MCF 10A (cell line): ENCODE measurements around the gene CDKN1A. TPM values are rescaled to one million over a fixed set of nuclear protein-coding genes. Genes with fewer than 3 reads are reported as not detected.

ENCODE experiments used
- BruUV-seq: library from RNA; stranded (reverse); fragments of 400-500 nt; replicated peaks from 2 replicates; lab custom pipeline; 2021; lab: Mats Ljungman, UMichigan
- CTCF ChIA-PET: fragments of 300-600 bp; sonication (Branson Sonifier 250); formaldehyde crosslinking; extraction: SDS; loops from one replicate; lab custom pipeline; 2021; ENCODE audit warnings: antibody characterized with exemption, inconsistent platforms; lab: Yijun Ruan, JAX
- POLR2A ChIA-PET: fragments of 300-600, 350-650 bp; sonication (Branson Sonifier 250); formaldehyde crosslinking; extraction: SDS; loops from one replicate; lab custom pipeline; 2020; ENCODE audit warnings: antibody characterized with exemption, inconsistent platforms; lab: Yijun Ruan, JAX
- DNase-seq: peaks from one replicate; pipeline ENCODE4 v3.0.0-alpha.2; 2018; ENCODE audit not compliant: unreplicated experiment
- H3K27ac Mint-ChIP-seq: one replicate; pipeline ENCODE4 v1.8.0; 2022; ENCODE audit warnings: mild to moderate bottlenecking, low read depth, mixed read lengths; ENCODE audit not compliant: unreplicated experiment
- H3K27me3 Mint-ChIP-seq: one replicate; pipeline ENCODE4 v1.8.0; 2022; ENCODE audit warnings: mixed read lengths; ENCODE audit not compliant: insufficient read depth, unreplicated experiment
- H3K36me3 Mint-ChIP-seq: one replicate; pipeline ENCODE4 v1.8.0; 2022; ENCODE audit warnings: mild to moderate bottlenecking, moderate library complexity, mixed read lengths; ENCODE audit not compliant: insufficient read depth, unreplicated experiment
- H3K4me1 Mint-ChIP-seq: one replicate; pipeline ENCODE4 v1.8.0; 2022; ENCODE audit warnings: mixed read lengths; ENCODE audit not compliant: insufficient read depth, unreplicated experiment
- H3K4me3 Mint-ChIP-seq: one replicate; pipeline ENCODE4 v1.8.0; 2022; ENCODE audit warnings: mild to moderate bottlenecking, moderate library complexity, mixed read lengths; ENCODE audit not compliant: unreplicated experiment
- H3K9me3 Mint-ChIP-seq: one replicate; pipeline ENCODE4 v1.8.0; 2022; ENCODE audit warnings: mixed read lengths; ENCODE audit not compliant: unreplicated experiment
- CTCF ChIP-seq: fragments of 200-600 bp; IDR thresholded peaks from one replicate; pipeline ENCODE4 v1.8.0; 2022; ENCODE audit warnings: antibody characterized with exemption, mild to moderate bottlenecking; ENCODE audit not compliant: unreplicated experiment
- intact Hi-C: fragments of 100-400 bp; cut with micrococcal nuclease; formaldehyde crosslinking; loops from 2 replicates; pipeline ENCODE4 v1.14.1; 2022
- total RNA-seq: library from RNA; stranded (reverse); gene quantifications from 2 replicates; pipeline ENCODE4 v1.2.3, GENCODE V29; 2022

CDKN1A gene
- total RNA-seq, 1 experiment from 2014 or later: 407 TPM

GRCh38 chr6:36700831-36701230 lies 22.3 kb downstream of the CDKN1A start:
- intact Hi-C loops: no loop called here
- Mint-ChIP-seq H3K4me3 (no peak overlapping the region), H3K27ac (no peak overlapping the region), H3K4me1 (peaks cover 13% of the 10 kb centered on the region), H3K36me3 (no peaks in the 10 kb centered on the region), H3K9me3 (peaks cover 10% of the 10 kb centered on the region), H3K27me3 (no peaks in the 10 kb centered on the region)
- POLR2A ChIA-PET: interaction anchor here (0.7 kb wide), 1 partner anchor 18 kb away, joined by 4 read pairs; no protein-coding TSS in a partner anchor
- DNase-seq: no peak
- CTCF ChIA-PET: interaction anchor here (0.7 kb wide), 1 partner anchor 937 kb away, joined by 3 read pairs; no protein-coding TSS in a partner anchor
- no peak for TF ChIP-seq CTCF
- no TSS peak for BruUV-seq

- CTCF ChIA-PET: interaction anchor here (0.6 to 1.7 kb wide), 4 partner anchors 18 to 1740 kb away, joined by 3 to 5 read pairs (median 3); no protein-coding TSS in a partner anchor
These were observed 23.0 kb downstream of the CDKN1A start for GRCh38 chr6:36701401-36701991.

GRCh38 chr6:36702656-36703055 lies 24.1 kb downstream of the CDKN1A start:
- no peak for DNase-seq
- BruUV-seq: no TSS peak
- Mint-ChIP-seq H3K9me3 (no peaks in the 10 kb centered on the region), H3K27ac (no peak overlapping the region), H3K4me1 (peaks cover 13% of the 10 kb centered on the region), H3K27me3 (no peaks in the 10 kb centered on the region), H3K4me3 (no peak overlapping the region), H3K36me3 (no peaks in the 10 kb centered on the region)
- TF ChIP-seq CTCF: no peak
- CTCF ChIA-PET: interaction anchor here (0.5 to 1.7 kb wide), 2 partner anchors 19 to 65 kb away, joined by 3 to 5 read pairs; no protein-coding TSS in a partner anchor
- intact Hi-C loops: no loop called here
- POLR2A ChIA-PET: interaction anchor here (1.2 kb wide), 1 partner anchor 10 kb away, joined by 3 read pairs; no protein-coding TSS in a partner anchor

More at GRCh38 chr6:36701401-36701991, 23.0 kb downstream of the CDKN1A start:
- no peaks in the 10 kb centered on the region for H3K36me3 Mint-ChIP-seq
- no peak overlapping the region for H3K27ac Mint-ChIP-seq
- H3K4me1 Mint-ChIP-seq: peaks cover 13% of the 10 kb centered on the region
- no TSS peak for BruUV-seq
- POLR2A ChIA-PET: interaction anchor here (0.7 kb wide), 1 partner anchor 19 kb away, joined by 4 read pairs; no protein-coding TSS in a partner anchor
- intact Hi-C loops: no loop called here
- peak; percentile 38 for TF ChIP-seq CTCF
- no peaks in the 10 kb centered on the region for H3K27me3 Mint-ChIP-seq
- H3K9me3 Mint-ChIP-seq: peaks cover 7% of the 10 kb centered on the region
- H3K4me3 Mint-ChIP-seq: no peak overlapping the region
- peak; percentile 66 for DNase-seq

DNA sequence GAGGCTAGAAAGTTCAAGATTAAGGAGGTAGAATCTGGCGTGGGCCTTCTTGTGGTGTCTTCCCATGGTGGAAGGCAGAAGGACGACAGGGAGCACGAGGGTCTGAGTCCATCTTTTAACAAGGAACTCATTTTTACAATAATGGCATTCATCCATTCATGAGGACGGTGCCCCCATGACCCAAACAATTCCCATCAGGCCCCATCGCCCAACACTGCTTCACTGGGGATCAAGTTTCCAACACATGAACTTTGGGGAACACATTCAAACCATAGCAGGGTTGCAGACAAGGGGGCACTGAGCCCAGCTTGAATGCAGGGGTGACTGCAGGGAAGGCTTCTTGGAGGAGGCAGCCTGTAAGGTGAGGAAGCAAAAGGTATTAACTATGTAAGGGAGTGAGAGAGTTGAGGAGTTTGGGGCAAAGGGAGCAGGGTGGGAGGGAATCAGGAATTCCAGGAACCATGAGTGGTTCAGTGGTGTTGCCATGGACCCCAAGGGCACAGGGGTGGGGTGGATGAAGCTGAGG lies 24.6 kb downstream of the CDKN1A start:
- no peak for DNase-seq
- intact Hi-C loops: no loop called here
- no TSS peak for BruUV-seq
- Mint-ChIP-seq H3K9me3 (no peaks in the 10 kb centered on the region), H3K27me3 (no peaks in the 10 kb centered on the region), H3K27ac (no peak overlapping the region), H3K36me3 (no peaks in the 10 kb centered on the region), H3K4me1 (peaks cover 13% of the 10 kb centered on the region), H3K4me3 (no peak overlapping the region)
- CTCF ChIA-PET: interaction anchor here (0.5 to 1.7 kb wide), 4 partner anchors 20 to 79 kb away, joined by 3 to 5 read pairs (median 3); no protein-coding TSS in a partner anchor
- POLR2A ChIA-PET: interaction anchor here (1.2 kb wide), 1 partner anchor 10 kb away, joined by 3 read pairs; no protein-coding TSS in a partner anchor
- TF ChIP-seq CTCF: no peak
